Panc1 (cell line): ENCODE data around the gene MNAT1. TPM values are rescaled to one million over a fixed set of nuclear protein-coding genes. Genes with fewer than 3 reads are reported as not detected.

Experiments
- ATAC-seq: fragments of 200-7000 bp; cut with Tn5 transposase; 2 replicates; pipeline ENCODE4 v1.9.1; 2020; ENCODE audit warnings: mild to moderate bottlenecking, moderate library complexity
- BruUV-seq: library from RNA; stranded (reverse); fragments of 400-500 nt; replicated peaks from 2 replicates; lab custom pipeline; 2021; lab: Mats Ljungman, UMichigan
- CTCF ChIA-PET: fragments of 300-600 bp; sonication (Branson Sonifier 250); formaldehyde crosslinking; loops from one replicate; lab custom pipeline; 2022; ENCODE audit warnings: antibody characterized with exemption; lab: Charles Lee
- POLR2A ChIA-PET: fragments of 300-600 bp; sonication (Branson Sonifier 250); formaldehyde crosslinking; loops from one replicate; lab custom pipeline; 2022; ENCODE audit warnings: antibody characterized with exemption; lab: Charles Lee
- DNase-seq: peaks from one replicate; pipeline ENCODE4 v3.0.0-alpha.2; 2010; ENCODE audit warnings: low read depth, low spot score
- H3K27ac ChIP-seq: 2 replicates; pipeline ENCODE4 v1.5.1; 2011; ENCODE audit warnings: mild to moderate bottlenecking, low read length, inconsistent platforms
- H3K27me3 ChIP-seq: fragments of 200-500 bp; sonication (Bioruptor generic); 2 replicates; pipeline ENCODE4 v1.6.0; 2014; ENCODE audit warnings: low read length, inconsistent platforms; ENCODE audit not compliant: control insufficient read depth, insufficient read depth
- H3K36me3 ChIP-seq: fragments of 200-500 bp; sonication (Bioruptor generic); 2 replicates; pipeline ENCODE4 v1.5.1; 2014; ENCODE audit warnings: inconsistent platforms, mild to moderate bottlenecking, low read length, moderate library complexity; ENCODE audit not compliant: control insufficient read depth, insufficient read depth
- H3K4me1 ChIP-seq: 2 replicates; pipeline ENCODE4 v1.5.1; 2011; ENCODE audit warnings: inconsistent platforms, mild to moderate bottlenecking, low read length, moderate library complexity; ENCODE audit not compliant: control insufficient read depth, insufficient read depth
- H3K4me3 ChIP-seq, 2 experiments: 2 replicates each; pipeline ENCODE4 v1.5.1; 2011 to 2012; ENCODE audit warnings: low read depth in 2 of 2, low read length in 2 of 2, mild to moderate bottlenecking in 2 of 2, inconsistent platforms in 1 of 2, moderate library complexity in 1 of 2
- H3K9me3 ChIP-seq: fragments of 200-500 bp; sonication (Bioruptor generic); 2 replicates; pipeline ENCODE4 v1.5.1; 2014; ENCODE audit warnings: low read depth, mild to moderate bottlenecking, inconsistent platforms, low read length, moderate library complexity; ENCODE audit not compliant: control insufficient read depth, insufficient read depth
- CTCF ChIP-seq: fragments of 450-650 bp; IDR thresholded peaks from 2 replicates; pipeline ENCODE4 v1.5.1; 2017; ENCODE audit warnings: mild to moderate bottlenecking
- POLR2AphosphoS5 ChIP-seq: IDR thresholded peaks from 2 replicates; pipeline ENCODE4 v1.6.1; 2012; ENCODE audit warnings: mild to moderate bottlenecking, low read depth, low read length, moderate library complexity
- REST ChIP-seq, 2 experiments: IDR thresholded peaks; 2 replicates each; pipeline ENCODE4 v1.6.1; 2011 to 2012; ENCODE audit warnings: low read depth in 2 of 2, control low read depth in 1 of 2, low read length in 1 of 2, mild to moderate bottlenecking in 1 of 2, moderate library complexity in 1 of 2; ENCODE audit not compliant: insufficient read depth in 1 of 2
- SIN3A ChIP-seq: IDR thresholded peaks from 2 replicates; pipeline ENCODE4 v1.6.1; 2012; ENCODE audit warnings: low read depth, mild to moderate bottlenecking, low read length, moderate library complexity, borderline replicate concordance; ENCODE audit not compliant: insufficient read depth
- TCF7L2 ChIP-seq: IDR thresholded peaks from 2 replicates; pipeline ENCODE4 v1.6.1; 2011; ENCODE audit warnings: mild to moderate bottlenecking, low read depth, low read length, inconsistent platforms
- in situ Hi-C: cut with HindIII; loops from 2 replicates; pipeline ENCODE4 v1.10.0; 2016; ENCODE audit warnings: low sequenced_read_pairs, low pct_unique_long_range_greater_than_20kb
- intact Hi-C: fragments of 100-400 bp; cut with micrococcal nuclease; formaldehyde crosslinking; loops from one replicate; pipeline ENCODE4 v1.10.0; 2022; ENCODE audit not compliant: unreplicated experiment
- total RNA-seq: library from RNA; stranded (reverse); gene quantifications from one replicate; pipeline ENCODE4 v1.2.1, GENCODE V29; 2021; ENCODE audit not compliant: unreplicated experiment

Gene MNAT1
- total RNA-seq, 1 experiment from 2014 or later, result 29.4 TPM

GRCh38 chr14:60943637-60944032, 209.1 kb downstream of the MNAT1 start:
- no peaks in the 10 kb centered on the region for H3K36me3 ChIP-seq
- no peak for ATAC-seq
- DNase-seq, result no peak
- no peaks in the 10 kb centered on the region for H3K9me3 ChIP-seq
- ChIA-PET POLR2A (no interaction called here), CTCF (no interaction called here)
- no peak overlapping the region for H3K4me3 ChIP-seq
- no peaks in the 10 kb centered on the region for H3K4me1 ChIP-seq
- H3K27ac ChIP-seq, result no peak overlapping the region
- TF ChIP-seq TCF7L2 (no peak), POLR2AphosphoS5 (no peak), SIN3A (no peak), CTCF (no peak), REST (IDR thresholded peaks at IDR 0.05; ENCODE audit: insufficient read depth in 1 of 2, low read depth in 2 of 2, low read length in 1 of 2) (no peak)
- in situ Hi-C loops, result no loop called here
- intact Hi-C loops, result no loop called here
- BruUV-seq, result no TSS peak
- H3K27me3 ChIP-seq, result no peaks in the 10 kb centered on the region

- CTCF ChIA-PET, result no interaction called here
- Histone ChIP-seq H3K36me3 (no peaks in the 10 kb centered on the region), H3K27me3 (no peaks in the 10 kb centered on the region), H3K4me3 (no peak overlapping the region), H3K27ac (no peak overlapping the region), H3K9me3 (no peaks in the 10 kb centered on the region), H3K4me1 (no peaks in the 10 kb centered on the region)
- no peak for ATAC-seq
- intact Hi-C loops (no loop called here), in situ Hi-C loops (no loop called here)
- DNase-seq, result no peak
- no TSS peak for BruUV-seq
- TF ChIP-seq SIN3A (no peak), CTCF (no peak)
- POLR2A ChIA-PET, result no interaction called here
These were observed 209.6 kb downstream of the MNAT1 start for GRCh38 chr14:60944204-60944603.
